Smooth muscle cell (in vitro differentiated cells): ENCODE data around the gene CAGE1. TPM values are rescaled to one million over a fixed set of nuclear protein-coding genes. Genes with fewer than 3 reads are reported as not detected.
"Not testable (repeated sequence)": the region's sequence is repeated elsewhere in the genome, so short reads cannot be mapped to it uniquely, and the experiment has no call there.

Source experiments
- DNase-seq: peaks from one replicate; lab custom pipeline; 2025; ENCODE audit not compliant: unreplicated experiment; lab: John Stamatoyannopoulos, UW
- H2AFZ ChIP-seq: fragments of 200-600 bp; sonication (generic); 2 replicates; pipeline ENCODE4 v1.6.0; 2016; ENCODE audit warnings: antibody characterized with exemption, low read depth, mild to moderate bottlenecking
- H3F3A ChIP-seq: fragments of 200-600 bp; sonication (generic); 2 replicates; pipeline ENCODE4 v1.6.0; 2017; ENCODE audit warnings: antibody characterized with exemption, low read depth
- H3K27ac ChIP-seq: fragments of 200-600 bp; sonication (generic); 2 replicates; pipeline ENCODE4 v1.5.1; 2016; ENCODE audit warnings: low read depth, mild to moderate bottlenecking
- H3K27me3 ChIP-seq: fragments of 200-600 bp; sonication (generic); 2 replicates; pipeline ENCODE4 v1.6.1; 2016; ENCODE audit warnings: low read depth, mild to moderate bottlenecking
- H3K36me3 ChIP-seq: fragments of 200-600 bp; sonication (generic); 2 replicates; pipeline ENCODE4 v1.5.1; 2016; ENCODE audit warnings: low read depth
- H3K4me1 ChIP-seq: fragments of 200-600 bp; sonication (generic); 2 replicates; pipeline ENCODE4 v1.5.1; 2016; ENCODE audit warnings: low read depth
- H3K4me2 ChIP-seq: fragments of 200-600 bp; sonication (generic); 2 replicates; pipeline ENCODE4 v1.6.0; 2016; ENCODE audit warnings: mild to moderate bottlenecking
- H3K4me3 ChIP-seq: fragments of 200-600 bp; sonication (generic); 2 replicates; pipeline ENCODE4 v1.5.1; 2016; ENCODE audit warnings: mild to moderate bottlenecking
- H3K79me2 ChIP-seq: fragments of 200-600 bp; sonication (generic); 2 replicates; pipeline ENCODE4 v1.6.0; 2016; ENCODE audit warnings: low read depth, mild to moderate bottlenecking
- H3K9ac ChIP-seq: fragments of 200-600 bp; sonication (generic); 2 replicates; pipeline ENCODE4 v1.6.0; 2016; ENCODE audit warnings: low read depth
- H3K9me3 ChIP-seq: fragments of 200-600 bp; sonication (generic); replicated peaks from 2 replicates; pipeline ENCODE4 v1.5.1; 2016; ENCODE audit warnings: low read depth
- H4K20me1 ChIP-seq: fragments of 200-600 bp; sonication (generic); 2 replicates; pipeline ENCODE4 v1.6.0; 2016; ENCODE audit warnings: low read depth
- WGBS: methylation state at CpG from one replicate; pipeline ENCODE4 v1.1.7; 2016; ENCODE audit warnings: low lambda C conversion rate; 5-methylcytosine and 5-hydroxymethylcytosine counted together
- polyA plus RNA-seq: library from polyadenylated mRNA; unstranded; fragments of >200 nt; fragmentation: Nextera tagmentation; extraction: Ambion mirVana; gene quantifications from 2 replicates; pipeline ENCODE4 v1.2.1, GENCODE V29; 2016
- total RNA-seq: library from RNA; depleted of rRNA; stranded (reverse); fragments of >200 nt; gene quantifications from 2 replicates; pipeline ENCODE4 v1.2.3, GENCODE V29; 2014
- TF ChIP-seq, protein P1 (sequence below): fragments of 200-600 bp; sonication (generic); IDR thresholded peaks from 2 replicates; pipeline ENCODE4 v1.5.1; 2017; ENCODE audit warnings: borderline replicate concordance, mild to moderate bottlenecking, antibody characterized with exemption; ENCODE audit not compliant: insufficient read depth, poor library complexity, severe bottlenecking

Gene CAGE1
- total and polyA plus RNA-seq, 2 experiments from 2014 or later: not detected

GRCh38 chr6:7343546-7344475, 45.7 kb downstream of the CAGE1 start:
- no peaks in the 10 kb centered on the region for H3K36me3 ChIP-seq
- no peak overlapping the region for H2AFZ ChIP-seq
- H3F3A ChIP-seq: no peaks in the 10 kb centered on the region
- no peaks in the 10 kb centered on the region for H3K9me3 ChIP-seq
- H3K79me2 ChIP-seq: no peaks in the 10 kb centered on the region
- no peak overlapping the region for H3K4me3 ChIP-seq
- no peaks in the 10 kb centered on the region for H3K4me1 ChIP-seq
- TF ChIP-seq, protein P1, sequence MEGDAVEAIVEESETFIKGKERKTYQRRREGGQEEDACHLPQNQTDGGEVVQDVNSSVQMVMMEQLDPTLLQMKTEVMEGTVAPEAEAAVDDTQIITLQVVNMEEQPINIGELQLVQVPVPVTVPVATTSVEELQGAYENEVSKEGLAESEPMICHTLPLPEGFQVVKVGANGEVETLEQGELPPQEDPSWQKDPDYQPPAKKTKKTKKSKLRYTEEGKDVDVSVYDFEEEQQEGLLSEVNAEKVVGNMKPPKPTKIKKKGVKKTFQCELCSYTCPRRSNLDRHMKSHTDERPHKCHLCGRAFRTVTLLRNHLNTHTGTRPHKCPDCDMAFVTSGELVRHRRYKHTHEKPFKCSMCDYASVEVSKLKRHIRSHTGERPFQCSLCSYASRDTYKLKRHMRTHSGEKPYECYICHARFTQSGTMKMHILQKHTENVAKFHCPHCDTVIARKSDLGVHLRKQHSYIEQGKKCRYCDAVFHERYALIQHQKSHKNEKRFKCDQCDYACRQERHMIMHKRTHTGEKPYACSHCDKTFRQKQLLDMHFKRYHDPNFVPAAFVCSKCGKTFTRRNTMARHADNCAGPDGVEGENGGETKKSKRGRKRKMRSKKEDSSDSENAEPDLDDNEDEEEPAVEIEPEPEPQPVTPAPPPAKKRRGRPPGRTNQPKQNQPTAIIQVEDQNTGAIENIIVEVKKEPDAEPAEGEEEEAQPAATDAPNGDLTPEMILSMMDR: no peak
- H3K9ac ChIP-seq: no peak overlapping the region
- 96% methylated on average over 29 of the region's 29 CpGs for WGBS
- H3K27ac ChIP-seq: no peak overlapping the region
- DNase-seq: no peak
- no peaks in the 10 kb centered on the region for H3K27me3 ChIP-seq
- no peaks in the 10 kb centered on the region for H4K20me1 ChIP-seq
- no peak overlapping the region for H3K4me2 ChIP-seq

- Histone ChIP-seq H3K36me3 (no peaks in the 10 kb centered on the region), H2AFZ (no peak overlapping the region), H3K27ac (no peak overlapping the region), H3F3A (no peaks in the 10 kb centered on the region), H3K4me3 (no peak overlapping the region), H3K9me3 (no peaks in the 10 kb centered on the region), H3K27me3 (no peaks in the 10 kb centered on the region), H3K79me2 (no peaks in the 10 kb centered on the region), H3K4me1 (no peaks in the 10 kb centered on the region), H4K20me1 (no peaks in the 10 kb centered on the region), H3K9ac (no peak overlapping the region), H3K4me2 (no peak overlapping the region)
- TF ChIP-seq, protein P1: no peak
- no peak for DNase-seq
- WGBS: 77% methylated on average over 9 of the region's 9 CpGs
Observed at GRCh38 chr6:7341989-7342742, 47.4 kb downstream of the CAGE1 start.

DNA sequence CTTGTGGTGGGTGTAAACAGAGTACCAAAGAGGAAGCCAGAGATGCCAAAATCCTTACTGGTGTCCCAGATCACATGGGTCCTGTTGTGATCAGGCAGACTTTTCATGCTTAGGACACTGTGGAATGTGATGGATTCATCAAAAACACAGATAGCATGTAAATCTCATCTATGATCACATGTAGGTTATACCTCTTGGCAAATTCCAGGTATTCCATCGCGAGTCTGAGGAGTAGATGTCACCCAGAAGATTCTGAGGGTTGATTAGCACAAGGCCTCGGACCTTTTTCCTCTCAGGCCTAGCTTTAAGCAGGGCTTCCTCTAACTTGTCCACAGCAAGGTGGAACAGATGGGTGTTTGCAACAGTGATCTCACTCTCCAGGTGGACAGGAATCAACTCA, 48.3 kb downstream of the CAGE1 start:
- no peak overlapping the region for H2AFZ ChIP-seq
- no peaks in the 10 kb centered on the region for H4K20me1 ChIP-seq
- TF ChIP-seq, protein P1: no peak
- 100% methylated on average over 3 of the region's 3 CpGs for WGBS
- no peaks in the 10 kb centered on the region for H3K36me3 ChIP-seq
- H3K9me3 ChIP-seq: no peaks in the 10 kb centered on the region
- H3F3A ChIP-seq: no peaks in the 10 kb centered on the region
- no peaks in the 10 kb centered on the region for H3K79me2 ChIP-seq
- H3K4me3 ChIP-seq: no peak overlapping the region
- H3K4me2 ChIP-seq: no peak overlapping the region
- H3K27me3 ChIP-seq: no peaks in the 10 kb centered on the region
- H3K27ac ChIP-seq: no peak overlapping the region
- H3K4me1 ChIP-seq: no peaks in the 10 kb centered on the region
- no peak for DNase-seq
- no peak overlapping the region for H3K9ac ChIP-seq

GRCh38 chr6:7339007-7339732, 50.4 kb downstream of the CAGE1 start:
- H3K4me3 ChIP-seq, H3K9ac ChIP-seq, H3K79me2 ChIP-seq, H3K27me3 ChIP-seq, H3K4me1 ChIP-seq, H3K27ac ChIP-seq, H2AFZ ChIP-seq, H4K20me1 ChIP-seq, DNase-seq, H3K4me2 ChIP-seq, H3F3A ChIP-seq, H3K9me3 ChIP-seq, H3K36me3 ChIP-seq: not testable (repeated sequence)
- whole genome bisulfite sequencing: 72% methylated on average over 14 of the region's 14 CpGs
